ENCODE results near the gene PKD2L2.
"Not testable (repeated sequence)": the region's sequence is repeated elsewhere in the genome, so short reads cannot be mapped to it uniquely, and the experiment has no call there.

Gene PKD2L2

DNA sequence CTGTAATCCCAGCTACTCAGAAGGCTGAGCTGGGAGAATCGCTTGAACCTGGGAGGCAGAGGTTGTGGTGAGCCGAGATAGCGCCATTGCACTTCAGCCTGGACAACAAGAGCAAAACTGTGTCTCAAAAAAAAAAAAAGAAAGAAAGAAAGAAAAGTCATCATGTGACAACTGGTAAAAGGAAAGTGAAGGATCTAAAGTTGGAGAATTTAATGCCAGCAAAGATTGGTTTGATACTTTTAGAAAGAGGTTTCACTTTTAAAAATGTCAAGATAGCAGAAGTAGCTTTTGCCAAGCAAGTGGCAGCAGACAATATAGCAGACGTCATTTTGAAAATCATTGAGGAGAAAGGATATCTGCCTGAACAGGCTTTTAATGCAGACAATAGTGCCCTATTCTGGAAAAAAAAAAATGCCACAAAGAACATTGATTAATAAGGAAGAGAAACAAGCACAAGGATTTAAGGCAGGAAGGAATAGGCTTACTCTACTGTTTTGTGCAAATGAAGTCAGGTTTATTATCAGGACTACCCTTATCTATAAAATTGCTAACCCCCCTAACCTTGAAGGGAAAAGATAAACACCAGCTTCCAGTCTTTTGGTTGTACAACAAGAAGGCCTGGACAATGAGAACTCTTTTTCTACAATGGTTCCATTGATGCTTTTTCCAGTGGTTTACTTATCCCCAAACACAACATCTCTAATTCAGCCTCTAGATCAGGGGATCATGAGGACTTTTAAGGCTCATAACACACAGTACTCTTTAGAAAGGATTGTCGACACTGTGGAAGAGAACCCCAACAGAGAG is 12.0 kb downstream of the PKD2L2 start:
- Mint-ChIP-seq H3K36me3 (ENCODE audit: low read depth) (no peaks in the 10 kb centered on the region), H3K9me3 (no peaks in the 10 kb centered on the region), H3K4me3 (no peak overlapping the region), H3K27ac (no peak overlapping the region), H3K4me1 (ENCODE audit: low read depth) (peaks cover 4% of the 10 kb centered on the region), H3K27me3 (ENCODE audit: low read depth) (peaks cover 5% of the 10 kb centered on the region)
- no peak for DNase-seq (ENCODE audit: low spot score)

DNA sequence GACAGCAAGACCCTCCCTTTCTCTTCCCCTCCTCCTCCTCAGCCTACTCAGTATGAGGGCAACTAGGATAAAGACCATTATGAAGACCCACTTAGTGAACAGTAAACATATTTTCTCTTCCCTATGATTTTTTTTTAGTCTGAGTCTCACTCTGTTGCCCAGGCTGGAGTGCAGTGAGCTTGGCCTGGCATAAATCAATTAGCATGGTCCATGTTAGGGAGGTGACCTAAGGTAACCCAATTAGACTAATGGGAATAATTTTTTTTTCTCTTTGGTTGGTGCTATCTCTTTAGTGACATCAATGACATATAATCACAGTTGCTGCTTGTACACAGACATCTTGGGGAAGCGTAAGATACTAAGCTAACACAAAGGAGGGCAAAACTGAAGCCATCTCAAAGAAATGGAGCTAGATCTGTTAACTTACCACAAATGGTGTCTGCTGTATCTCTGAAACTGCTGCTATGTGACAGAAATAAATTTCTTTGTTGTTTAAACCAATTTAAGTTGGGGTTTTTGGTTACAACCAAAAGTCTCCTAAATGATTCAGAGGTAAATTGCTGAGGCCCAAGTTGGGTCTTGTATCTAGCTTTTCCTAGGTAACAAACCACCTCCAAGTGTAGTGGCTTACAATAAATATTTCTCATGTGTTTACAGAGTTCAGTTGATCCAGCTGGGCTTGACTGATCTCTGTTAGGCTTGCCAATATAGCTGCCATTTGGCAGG is 13.3 kb downstream of the PKD2L2 start:
- no peaks in the 10 kb centered on the region for H3K9me3 Mint-ChIP-seq
- H3K27me3 Mint-ChIP-seq (ENCODE audit: low read depth), result peaks cover 5% of the 10 kb centered on the region
- peaks cover 4% of the 10 kb centered on the region for H3K4me1 Mint-ChIP-seq (ENCODE audit: low read depth)
- no peak overlapping the region for H3K27ac Mint-ChIP-seq
- no peak overlapping the region for H3K4me3 Mint-ChIP-seq
- H3K36me3 Mint-ChIP-seq (ENCODE audit: low read depth), result no peaks in the 10 kb centered on the region
- no peak for DNase-seq (ENCODE audit: low spot score)

DNA sequence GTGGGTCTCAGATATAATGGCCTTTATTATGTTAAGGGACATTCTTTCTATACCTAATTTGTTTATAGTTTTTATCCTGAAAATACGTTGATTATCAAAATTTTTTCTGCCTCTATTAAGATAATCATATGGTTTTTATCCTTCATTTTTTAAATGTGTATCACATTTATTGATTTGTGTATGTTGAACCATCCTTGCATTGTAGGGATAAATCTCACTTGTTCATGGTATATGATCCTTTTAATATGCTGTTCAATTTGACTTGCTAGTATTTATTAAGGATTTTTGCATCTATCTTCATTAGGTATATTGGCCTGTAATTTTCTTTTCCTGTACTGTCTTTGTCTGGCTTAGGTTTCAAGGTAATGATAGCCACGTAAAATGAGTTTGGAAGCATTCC is 25.5 kb downstream of the PKD2L2 start:
- Mint-ChIP-seq H3K9me3 (peaks cover 8% of the 10 kb centered on the region), H3K4me1 (ENCODE audit: low read depth) (no peaks in the 10 kb centered on the region), H3K36me3 (ENCODE audit: low read depth) (no peaks in the 10 kb centered on the region), H3K4me3 (no peak overlapping the region), H3K27me3 (ENCODE audit: low read depth) (peaks cover 8% of the 10 kb centered on the region), H3K27ac (no peak overlapping the region)
- no peak for DNase-seq (ENCODE audit: low spot score)

DNA sequence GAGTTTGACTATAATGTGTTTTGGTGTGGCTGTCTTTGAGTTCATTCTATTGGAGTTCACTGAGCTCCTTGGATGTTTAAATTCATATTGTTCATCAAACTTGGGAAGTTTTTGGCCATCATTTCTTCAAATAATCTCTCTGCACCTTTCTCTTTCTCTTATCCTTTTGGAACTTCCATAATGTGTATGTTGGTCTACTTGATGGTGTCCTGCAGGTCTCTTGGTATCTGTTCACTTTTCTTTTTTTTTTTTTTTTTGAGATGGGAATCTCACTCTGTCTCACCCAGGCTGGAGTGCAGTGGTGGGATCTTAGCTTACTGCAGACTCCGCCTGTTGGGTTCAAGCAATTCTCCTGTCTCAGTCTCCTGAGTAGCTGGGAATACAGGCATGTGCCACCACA is 27.7 kb downstream of the PKD2L2 start:
- H3K36me3 Mint-ChIP-seq (ENCODE audit: low read depth), result no peaks in the 10 kb centered on the region
- no peak overlapping the region for H3K27ac Mint-ChIP-seq
- H3K4me3 Mint-ChIP-seq, result no peak overlapping the region
- DNase-seq (ENCODE audit: low spot score), result no peak
- peaks cover 8% of the 10 kb centered on the region for H3K9me3 Mint-ChIP-seq
- no peaks in the 10 kb centered on the region for H3K4me1 Mint-ChIP-seq (ENCODE audit: low read depth)
- H3K27me3 Mint-ChIP-seq (ENCODE audit: low read depth), result peaks cover 4% of the 10 kb centered on the region

DNA sequence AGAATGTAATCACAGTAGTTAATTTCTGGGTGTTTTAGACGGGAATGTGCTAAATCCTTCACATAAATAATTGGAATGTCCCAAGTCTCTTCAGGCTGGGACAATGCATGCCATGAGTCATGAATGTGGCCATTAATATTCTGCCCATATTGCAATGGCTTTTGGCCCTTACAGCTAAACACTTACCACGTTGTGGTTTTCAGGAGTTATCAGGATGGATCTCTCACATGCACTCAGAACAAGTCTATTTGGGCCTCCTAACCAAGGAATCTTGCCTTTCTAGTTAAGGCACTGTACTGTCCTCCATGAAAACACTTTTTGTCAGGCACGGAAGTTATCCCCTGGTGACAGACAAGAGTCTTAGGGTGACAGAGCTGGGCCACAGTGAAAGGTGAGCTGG is 32.7 kb downstream of the PKD2L2 start:
- peaks cover 3% of the 10 kb centered on the region for H3K27me3 Mint-ChIP-seq (ENCODE audit: low read depth)
- H3K9me3 Mint-ChIP-seq, result no peaks in the 10 kb centered on the region
- DNase-seq (ENCODE audit: low spot score), result no peak
- H3K4me3 Mint-ChIP-seq, result no peak overlapping the region
- H3K4me1 Mint-ChIP-seq (ENCODE audit: low read depth), result no peaks in the 10 kb centered on the region
- H3K36me3 Mint-ChIP-seq (ENCODE audit: low read depth), result no peaks in the 10 kb centered on the region
- no peak overlapping the region for H3K27ac Mint-ChIP-seq

DNA sequence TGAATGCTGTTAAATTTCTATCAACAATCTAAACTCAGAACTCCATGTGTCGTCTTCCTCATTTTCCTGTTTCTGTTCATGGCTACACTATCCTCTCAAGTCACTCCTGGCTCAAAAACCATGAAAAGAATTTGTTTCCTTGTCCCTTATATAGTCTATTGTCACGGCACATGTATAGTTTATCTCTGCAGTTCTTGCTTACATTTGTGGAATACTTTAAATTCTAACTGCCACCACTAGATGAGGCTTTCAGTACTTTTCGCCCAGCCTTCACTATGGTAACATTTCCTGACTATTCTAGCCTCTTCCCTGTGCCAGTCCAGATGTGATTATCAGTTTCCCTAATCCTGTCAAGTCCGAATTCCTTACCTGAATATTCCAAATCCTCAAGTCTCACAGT is 34.6 kb downstream of the PKD2L2 start:
- DNase-seq (ENCODE audit: low spot score), result no peak
- Mint-ChIP-seq H3K9me3 (no peaks in the 10 kb centered on the region), H3K27ac (no peak overlapping the region), H3K4me3 (no peak overlapping the region), H3K36me3 (ENCODE audit: low read depth) (peaks cover under 1% of the 10 kb centered on the region), H3K27me3 (ENCODE audit: low read depth) (no peaks in the 10 kb centered on the region), H3K4me1 (ENCODE audit: low read depth) (no peaks in the 10 kb centered on the region)

DNA sequence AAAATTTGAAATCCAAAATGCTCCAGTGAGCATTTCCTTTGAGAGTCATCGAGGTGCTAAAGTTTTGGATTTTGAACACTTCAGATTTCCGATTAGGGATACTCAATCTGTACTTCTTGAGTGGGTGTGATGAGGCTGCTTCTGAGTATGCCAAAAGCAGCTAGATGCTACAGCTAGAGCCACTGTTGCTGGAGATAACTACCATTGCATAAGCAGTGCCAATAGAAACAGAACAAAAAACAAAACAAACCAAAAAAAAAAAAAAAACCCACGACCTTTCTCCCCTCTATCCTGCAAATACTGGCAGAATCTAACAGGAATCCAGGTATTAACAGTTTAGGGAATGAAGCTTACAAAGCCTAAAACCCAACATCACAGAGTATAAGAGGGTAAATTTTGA is 43.5 kb downstream of the PKD2L2 start:
- no peak overlapping the region for H3K27ac Mint-ChIP-seq
- H3K4me1 Mint-ChIP-seq (ENCODE audit: low read depth), result no peaks in the 10 kb centered on the region
- no peak overlapping the region for H3K4me3 Mint-ChIP-seq
- H3K27me3 Mint-ChIP-seq (ENCODE audit: low read depth), result no peaks in the 10 kb centered on the region
- no peaks in the 10 kb centered on the region for H3K9me3 Mint-ChIP-seq
- H3K36me3 Mint-ChIP-seq (ENCODE audit: low read depth), result peaks cover 11% of the 10 kb centered on the region
- no peak for DNase-seq (ENCODE audit: low spot score)

DNA sequence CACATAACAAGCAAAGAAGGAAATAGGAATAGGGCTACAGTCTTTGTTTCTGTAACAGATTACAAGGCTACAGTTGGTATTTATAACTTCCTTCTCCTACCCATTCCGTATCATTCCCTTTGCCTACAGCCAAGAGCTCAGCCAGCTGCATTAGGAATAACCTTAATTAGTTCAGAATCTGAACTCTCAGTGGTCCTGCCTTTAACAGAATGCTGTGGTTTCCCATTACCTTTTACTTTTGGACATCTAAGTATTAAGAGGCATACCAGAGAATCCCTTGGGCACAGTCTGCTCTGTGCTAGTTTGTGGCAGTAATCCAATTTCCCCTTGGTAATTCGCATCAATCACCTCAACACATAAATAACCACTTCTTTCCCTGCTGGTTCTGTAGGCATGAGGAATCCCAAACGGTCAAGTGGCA is 44.2 kb downstream of the PKD2L2 start:
- H3K36me3 Mint-ChIP-seq (ENCODE audit: low read depth), result peaks cover 11% of the 10 kb centered on the region
- no peaks in the 10 kb centered on the region for H3K27me3 Mint-ChIP-seq (ENCODE audit: low read depth)
- no peak overlapping the region for H3K27ac Mint-ChIP-seq
- H3K4me1 Mint-ChIP-seq (ENCODE audit: low read depth), result no peaks in the 10 kb centered on the region
- H3K4me3 Mint-ChIP-seq, result no peak overlapping the region
- no peak for DNase-seq (ENCODE audit: low spot score)
- no peaks in the 10 kb centered on the region for H3K9me3 Mint-ChIP-seq

DNA sequence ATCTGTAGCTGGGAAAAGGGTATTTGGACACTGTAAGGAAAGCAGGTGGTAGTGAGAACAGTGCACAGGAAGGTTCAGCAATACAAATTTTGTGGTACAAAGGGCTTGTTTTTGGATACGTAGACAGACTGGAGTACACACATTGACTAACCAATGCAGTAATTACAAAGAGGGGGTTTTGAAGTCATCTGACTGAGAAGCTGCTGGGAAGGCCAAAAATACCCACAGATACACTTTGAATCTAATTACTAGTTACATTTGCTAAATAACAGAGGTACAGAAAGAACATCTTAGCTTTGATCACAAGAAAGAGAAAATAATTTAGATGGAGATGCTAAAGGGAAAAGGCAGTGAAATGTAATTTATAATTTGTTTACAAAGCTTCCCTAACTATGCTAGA is 45.9 kb downstream of the PKD2L2 start:
- H3K36me3 Mint-ChIP-seq (ENCODE audit: low read depth), result peaks cover 25% of the 10 kb centered on the region
- no peak overlapping the region for H3K27ac Mint-ChIP-seq
- H3K27me3 Mint-ChIP-seq (ENCODE audit: low read depth), result no peaks in the 10 kb centered on the region
- no peak for DNase-seq (ENCODE audit: low spot score)
- H3K4me1 Mint-ChIP-seq (ENCODE audit: low read depth), result peaks cover 3% of the 10 kb centered on the region
- H3K4me3 Mint-ChIP-seq, result no peak overlapping the region
- H3K9me3 Mint-ChIP-seq, result no peaks in the 10 kb centered on the region

DNA sequence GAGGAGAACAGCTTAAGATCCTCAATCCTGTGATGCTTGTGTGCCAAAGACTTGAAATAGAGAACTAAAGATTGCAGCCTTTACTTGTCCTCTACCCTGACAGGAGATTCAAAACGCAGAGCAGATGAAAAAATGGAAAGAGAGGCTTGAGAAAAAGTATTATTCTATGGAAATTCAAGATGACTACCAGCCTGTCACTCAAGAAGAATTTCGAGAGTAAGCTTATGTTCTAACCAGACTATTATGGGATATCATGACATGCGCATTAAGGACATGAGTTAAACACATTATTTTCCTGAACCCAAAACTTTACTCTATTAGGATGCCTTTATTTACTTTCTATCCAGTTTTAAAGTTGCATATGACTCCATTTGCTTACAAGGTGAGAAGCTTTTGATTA is 46.4 kb downstream of the PKD2L2 start:
- H3K27ac Mint-ChIP-seq, result no peak overlapping the region
- no peak for DNase-seq (ENCODE audit: low spot score)
- H3K4me1 Mint-ChIP-seq (ENCODE audit: low read depth), result peaks cover 3% of the 10 kb centered on the region
- no peaks in the 10 kb centered on the region for H3K27me3 Mint-ChIP-seq (ENCODE audit: low read depth)
- H3K9me3 Mint-ChIP-seq, result no peaks in the 10 kb centered on the region
- peaks cover 29% of the 10 kb centered on the region for H3K36me3 Mint-ChIP-seq (ENCODE audit: low read depth)
- H3K4me3 Mint-ChIP-seq, result no peak overlapping the region

DNA sequence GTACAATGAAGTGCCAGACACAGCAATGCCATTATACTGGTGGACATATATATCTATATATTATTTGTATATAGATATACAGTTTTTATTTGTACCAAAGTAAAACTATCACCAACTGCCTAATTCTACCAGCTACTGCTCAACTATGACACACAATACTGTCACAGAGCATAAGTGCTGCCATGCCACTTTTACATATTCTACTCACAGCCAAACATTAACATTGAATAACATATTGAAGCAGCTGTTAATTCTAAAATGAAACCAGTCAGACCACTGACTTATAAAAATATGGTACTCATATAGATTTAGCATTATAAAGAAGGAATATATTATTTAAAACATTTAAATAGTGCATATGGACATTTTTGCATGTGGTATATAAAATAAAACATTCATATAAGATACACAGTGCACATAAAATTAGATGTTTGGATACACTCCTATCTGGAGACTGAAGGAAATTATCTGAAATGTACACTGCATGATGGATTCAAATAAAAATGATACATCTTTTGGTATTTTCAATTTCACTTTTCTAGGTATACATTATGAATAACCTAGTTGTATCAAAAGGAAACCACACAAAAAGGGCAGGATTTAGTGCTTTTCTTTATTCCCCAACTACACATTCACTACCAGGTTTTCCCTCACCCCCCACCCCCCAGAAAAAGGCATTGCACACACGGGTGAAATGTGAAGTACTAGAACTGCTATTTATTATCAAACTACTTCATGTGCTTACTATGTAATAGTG is 48.9 kb downstream of the PKD2L2 start:
- peaks cover 3% of the 10 kb centered on the region for H3K4me1 Mint-ChIP-seq (ENCODE audit: low read depth)
- no peak for DNase-seq (ENCODE audit: low spot score)
- no peaks in the 10 kb centered on the region for H3K9me3 Mint-ChIP-seq
- no peak overlapping the region for H3K4me3 Mint-ChIP-seq
- H3K27ac Mint-ChIP-seq, result no peak overlapping the region
- H3K27me3 Mint-ChIP-seq (ENCODE audit: low read depth), result no peaks in the 10 kb centered on the region
- H3K36me3 Mint-ChIP-seq (ENCODE audit: low read depth), result peaks cover 50% of the 10 kb centered on the region

DNA sequence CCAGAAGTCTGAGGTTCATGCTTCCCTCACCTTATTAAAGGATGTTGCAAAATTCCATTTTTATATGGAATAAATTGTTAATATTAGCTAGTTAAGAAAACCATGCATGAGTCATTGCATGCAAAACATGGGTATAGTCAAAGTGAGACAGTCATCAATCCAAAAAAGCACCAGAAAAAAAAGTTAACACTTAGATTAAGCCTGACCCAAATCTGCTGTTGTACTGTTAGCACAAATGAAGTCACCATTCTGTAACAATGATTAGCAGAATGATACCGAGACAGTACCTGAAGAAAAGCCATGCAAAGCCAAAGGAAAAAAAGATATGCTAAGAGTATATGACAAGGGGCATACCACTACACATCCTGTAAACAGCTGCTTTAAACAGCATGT is 49.5 kb downstream of the PKD2L2 start:
- Mint-ChIP-seq H3K4me3 (no peak overlapping the region), H3K36me3 (ENCODE audit: low read depth) (peaks cover 51% of the 10 kb centered on the region), H3K27ac (no peak overlapping the region), H3K4me1 (ENCODE audit: low read depth) (peaks cover 3% of the 10 kb centered on the region), H3K9me3 (no peaks in the 10 kb centered on the region), H3K27me3 (ENCODE audit: low read depth) (no peaks in the 10 kb centered on the region)
- DNase-seq (ENCODE audit: low spot score), result no peak

DNA sequence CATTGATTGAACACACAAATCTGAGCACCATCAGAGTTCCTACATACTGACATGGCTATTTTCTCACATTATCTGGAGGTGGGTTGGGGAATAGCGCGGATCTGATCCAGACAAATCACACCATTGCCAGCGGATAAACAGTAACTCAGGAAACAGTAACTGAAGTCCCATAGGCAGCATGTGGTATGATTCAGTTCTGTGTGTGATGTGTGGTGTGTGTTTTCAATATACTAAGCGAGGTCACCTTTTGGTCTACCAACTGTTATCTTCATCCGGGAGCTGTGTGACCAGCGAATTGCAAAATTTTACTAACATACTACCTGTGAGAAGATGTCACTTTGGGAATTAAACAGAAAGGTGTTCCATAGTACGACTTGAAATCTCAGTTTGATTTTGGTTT is 50.1 kb downstream of the PKD2L2 start:
- Mint-ChIP-seq H3K4me1 (ENCODE audit: low read depth) (peaks cover 3% of the 10 kb centered on the region), H3K36me3 (ENCODE audit: low read depth) (peaks cover 57% of the 10 kb centered on the region), H3K27ac (no peak overlapping the region), H3K9me3 (no peaks in the 10 kb centered on the region), H3K27me3 (ENCODE audit: low read depth) (no peaks in the 10 kb centered on the region), H3K4me3 (no peak overlapping the region)
- DNase-seq (ENCODE audit: low spot score), result no peak

DNA sequence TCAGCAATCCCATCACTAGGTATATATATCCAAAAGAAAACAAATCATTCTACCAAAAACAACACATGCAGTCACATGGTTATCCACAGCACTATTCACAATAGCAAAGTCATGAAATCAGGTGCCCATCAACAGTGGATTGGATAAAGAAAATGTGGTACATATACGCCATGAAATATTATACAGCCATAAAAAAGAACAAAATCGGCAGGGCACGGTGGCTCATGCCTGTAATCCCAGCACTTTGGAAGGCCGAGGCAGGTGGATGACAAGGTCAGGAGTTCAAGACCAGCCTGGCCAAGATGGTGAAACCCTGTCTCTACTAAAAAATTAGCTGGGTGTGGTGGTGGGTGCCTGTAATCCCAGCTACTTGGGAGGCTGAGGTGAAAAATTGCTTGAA is 55.0 kb downstream of the PKD2L2 start:
- H3K36me3 Mint-ChIP-seq (ENCODE audit: low read depth), result peaks cover 79% of the 10 kb centered on the region
- H3K27me3 Mint-ChIP-seq (ENCODE audit: low read depth); H3K4me1 Mint-ChIP-seq (ENCODE audit: low read depth); DNase-seq (ENCODE audit: low spot score); H3K9me3 Mint-ChIP-seq; H3K27ac Mint-ChIP-seq; H3K4me3 Mint-ChIP-seq: not testable (repeated sequence)
